Measurements from ENCODE around the gene CDX1.

DNA sequence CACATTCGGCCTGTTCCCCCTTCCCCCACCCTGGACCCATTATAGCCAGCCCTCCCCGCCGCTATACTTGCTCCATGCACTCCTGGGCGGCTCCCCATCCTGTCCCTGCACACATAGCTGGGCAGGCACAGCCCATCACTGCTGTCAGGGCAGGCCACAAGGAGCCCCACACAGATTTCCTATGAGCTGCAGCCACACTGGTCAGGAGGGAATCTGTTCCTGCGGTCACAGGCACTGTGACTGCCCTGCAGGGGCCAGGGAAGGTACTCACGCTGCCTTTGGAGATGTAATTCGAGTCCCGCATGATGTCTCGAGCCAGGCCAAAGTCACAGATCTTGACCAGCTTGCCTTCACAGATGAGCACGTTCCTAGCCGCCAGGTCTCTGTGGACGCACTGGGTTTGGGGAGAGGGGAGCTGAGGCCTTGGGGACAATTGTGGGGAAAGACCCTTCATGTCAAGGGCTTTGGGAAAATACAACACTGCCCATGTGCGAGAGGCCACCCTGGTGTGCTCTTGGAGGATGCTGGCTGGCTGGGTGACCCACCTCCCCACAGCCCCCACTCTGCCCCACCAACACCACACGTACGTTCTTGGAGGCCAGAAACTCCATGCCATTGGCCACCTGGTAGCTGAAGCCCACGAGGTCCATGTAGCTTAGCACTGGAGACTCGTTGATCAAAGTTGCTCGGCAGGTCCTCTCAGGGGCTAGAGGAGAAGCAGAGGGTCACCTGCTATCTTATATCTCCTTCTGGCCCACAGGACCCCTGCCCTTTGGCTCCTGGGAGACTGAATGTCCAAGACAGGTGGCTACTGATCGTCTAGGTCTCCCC, 45.7 kb upstream of the CDX1 start:
- TF ChIP-seq, protein P1, sequence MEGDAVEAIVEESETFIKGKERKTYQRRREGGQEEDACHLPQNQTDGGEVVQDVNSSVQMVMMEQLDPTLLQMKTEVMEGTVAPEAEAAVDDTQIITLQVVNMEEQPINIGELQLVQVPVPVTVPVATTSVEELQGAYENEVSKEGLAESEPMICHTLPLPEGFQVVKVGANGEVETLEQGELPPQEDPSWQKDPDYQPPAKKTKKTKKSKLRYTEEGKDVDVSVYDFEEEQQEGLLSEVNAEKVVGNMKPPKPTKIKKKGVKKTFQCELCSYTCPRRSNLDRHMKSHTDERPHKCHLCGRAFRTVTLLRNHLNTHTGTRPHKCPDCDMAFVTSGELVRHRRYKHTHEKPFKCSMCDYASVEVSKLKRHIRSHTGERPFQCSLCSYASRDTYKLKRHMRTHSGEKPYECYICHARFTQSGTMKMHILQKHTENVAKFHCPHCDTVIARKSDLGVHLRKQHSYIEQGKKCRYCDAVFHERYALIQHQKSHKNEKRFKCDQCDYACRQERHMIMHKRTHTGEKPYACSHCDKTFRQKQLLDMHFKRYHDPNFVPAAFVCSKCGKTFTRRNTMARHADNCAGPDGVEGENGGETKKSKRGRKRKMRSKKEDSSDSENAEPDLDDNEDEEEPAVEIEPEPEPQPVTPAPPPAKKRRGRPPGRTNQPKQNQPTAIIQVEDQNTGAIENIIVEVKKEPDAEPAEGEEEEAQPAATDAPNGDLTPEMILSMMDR (IDR thresholded peaks at IDR 0.05), result no peak
- no peak for TF ChIP-seq EP300 (IDR thresholded peaks at IDR 0.05)
